Natural killer cell (primary cell): ENCODE measurements around the gene DTNBP1. TPM values are rescaled to one million over a fixed set of nuclear protein-coding genes. Genes with fewer than 3 reads are reported as not detected.
"Not testable (repeated sequence)": the region's sequence is repeated elsewhere in the genome, so short reads cannot be mapped to it uniquely, and the experiment has no call there.

Experiments
- ATAC-seq, 3 donors: fragments of 150-1000 bp in 2 of 3; fragments of 200-7000 bp in 1 of 3; cut with Tn5 transposase; 1 replicate in 1 of 3; 2 replicates in 2 of 3; pipeline ENCODE4 v1.10.0; 2021; ENCODE audit warnings: mild to moderate bottlenecking in 2 of 3, moderate library complexity in 2 of 3
- DNase-seq, 2 donors: peaks; one replicate each; pipeline versions ENCODE4 v3.0.0 to v3.0.0-alpha.2; 2013 to 2021; ENCODE audit warnings: mixed read lengths in 1 of 2
- H3K27ac ChIP-seq: one replicate; pipeline ENCODE4 v1.5.1; 2013; ENCODE audit warnings: mild to moderate bottlenecking, low read length
- H3K27me3 ChIP-seq: one replicate; pipeline ENCODE4 v1.6.1; 2013; ENCODE audit warnings: low read length; ENCODE audit not compliant: control insufficient read depth, insufficient read depth
- H3K36me3 ChIP-seq: one replicate; pipeline ENCODE4 v1.6.1; 2013; ENCODE audit warnings: low read length; ENCODE audit not compliant: control insufficient read depth, insufficient read depth
- H3K4me1 ChIP-seq: one replicate; pipeline ENCODE4 v1.6.1; 2013; ENCODE audit warnings: low read length; ENCODE audit not compliant: control insufficient read depth, insufficient read depth
- H3K4me3 ChIP-seq: one replicate; pipeline ENCODE4 v1.5.1; 2013; ENCODE audit warnings: low read length
- H3K9me3 ChIP-seq: one replicate; pipeline ENCODE4 v1.6.1; 2013; ENCODE audit warnings: low read length; ENCODE audit not compliant: control insufficient read depth, insufficient read depth
- H3K27ac Mint-ChIP-seq, 2 donors: one replicate each; pipeline ENCODE4 v1.8.0; 2022; ENCODE audit warnings: mild to moderate bottlenecking in 2 of 2, mixed read lengths in 2 of 2, moderate library complexity in 1 of 2
- H3K27me3 Mint-ChIP-seq, 2 donors: one replicate each; pipeline ENCODE4 v1.8.0; 2022; ENCODE audit warnings: low read depth in 2 of 2, mixed read lengths in 2 of 2
- H3K36me3 Mint-ChIP-seq: one replicate; pipeline ENCODE4 v1.8.0; 2022; ENCODE audit warnings: mixed read lengths
- H3K4me1 Mint-ChIP-seq, 2 donors: one replicate each; pipeline ENCODE4 v1.8.0; 2022; ENCODE audit warnings: mixed read lengths in 2 of 2
- H3K4me3 Mint-ChIP-seq: one replicate; pipeline ENCODE4 v1.8.0; 2022; ENCODE audit warnings: mild to moderate bottlenecking, moderate library complexity, mixed read lengths
- H3K9me3 Mint-ChIP-seq, 2 donors: one replicate each; pipeline ENCODE4 v1.8.0; 2022; ENCODE audit warnings: mixed read lengths in 2 of 2
- CTCF ChIP-seq: fragments of 200-600 bp; IDR thresholded peaks from one replicate; pipeline ENCODE4 v1.8.0; 2022; ENCODE audit warnings: antibody characterized with exemption
- WGBS: methylation state at CpG from one replicate; pipeline ENCODE4 v1.1.7; 2013; ENCODE audit warnings: missing lambda C conversion rate; ENCODE audit not compliant: insufficient coverage; 5-methylcytosine and 5-hydroxymethylcytosine counted together
- intact Hi-C: fragments of 100-400 bp; cut with micrococcal nuclease; formaldehyde crosslinking; loops from one replicate; pipeline ENCODE4 v1.14.2; 2022
- total RNA-seq, 4 donors: library from RNA; stranded (reverse); fragments of 120-200 nt in 1 of 4; gene quantifications; one replicate each; pipeline versions ENCODE4 v1.2.3 to v1.2.4, GENCODE V29; 2013 to 2022

DTNBP1 gene
- total RNA-seq, 3 donors from 2014 or later (not counting 1 experiment from before 2014, with no cell fraction given), result 31.6 to 42.2 (median 38.4) TPM

- Mint-ChIP-seq H3K27me3 (no peaks in the 10 kb centered on the region), H3K9me3 (no peaks in the 10 kb centered on the region), H3K4me1 (peaks cover 40 to 50% of the 10 kb centered on the region in 2 donors), H3K36me3 (peaks cover 6% of the 10 kb centered on the region), H3K4me3 (no peak overlapping the region), H3K27ac (no peak overlapping the region)
- Histone ChIP-seq H3K4me3 (no peak overlapping the region), H3K27me3 (no peaks in the 10 kb centered on the region), H3K9me3 (no peaks in the 10 kb centered on the region), H3K4me1 (peaks cover 11% of the 10 kb centered on the region), H3K27ac (no peak overlapping the region), H3K36me3 (peaks cover 2% of the 10 kb centered on the region)
- no peak for TF ChIP-seq CTCF
- no peak for DNase-seq
- no peak for ATAC-seq
- 100% methylated on average over 1 of the region's 4 CpGs for WGBS
- intact Hi-C loops, result no loop called here
These were observed 8.6 kb downstream of the DTNBP1 start for GRCh38 chr6:15654250-15654649.

GRCh38 chr6:15653581-15653980 lies 9.2 kb downstream of the DTNBP1 start:
- H3K27me3 ChIP-seq, result no peaks in the 10 kb centered on the region
- H3K27me3 Mint-ChIP-seq, result no peaks in the 10 kb centered on the region
- intact Hi-C loops, result no loop called here
- no peak overlapping the region for H3K4me3 ChIP-seq
- peaks cover 33 to 48% of the 10 kb centered on the region in 2 donors for H3K4me1 Mint-ChIP-seq
- peaks cover 6% of the 10 kb centered on the region for H3K36me3 Mint-ChIP-seq
- H3K4me3 Mint-ChIP-seq, result no peak overlapping the region
- H3K27ac ChIP-seq, result peak overlapping the region; percentile 33
- no peak for DNase-seq
- H3K4me1 ChIP-seq, result peaks cover 5% of the 10 kb centered on the region
- no peaks in the 10 kb centered on the region for H3K9me3 ChIP-seq
- no peak for TF ChIP-seq CTCF
- H3K9me3 Mint-ChIP-seq, result no peaks in the 10 kb centered on the region
- peaks cover 3% of the 10 kb centered on the region for H3K36me3 ChIP-seq
- no peak for ATAC-seq
- H3K27ac Mint-ChIP-seq, result peak overlapping the region; percentile 35 to 61

GRCh38 chr6:15650004-15650559 lies 12.7 kb downstream of the DTNBP1 start:
- peaks cover 18% of the 10 kb centered on the region for H3K36me3 Mint-ChIP-seq
- H3K4me3 ChIP-seq, intact Hi-C loops, H3K27me3 Mint-ChIP-seq, H3K36me3 ChIP-seq, H3K27ac Mint-ChIP-seq, H3K4me1 ChIP-seq, H3K4me3 Mint-ChIP-seq, H3K27ac ChIP-seq, DNase-seq, H3K27me3 ChIP-seq, H3K9me3 Mint-ChIP-seq, H3K9me3 ChIP-seq, ATAC-seq: not testable (repeated sequence)
- H3K4me1 Mint-ChIP-seq, result peaks cover 37 to 57% of the 10 kb centered on the region in 2 donors
- WGBS, result 97% methylated on average over 7 of the region's 7 CpGs

GRCh38 chr6:15644904-15645303 lies 17.9 kb downstream of the DTNBP1 start:
- DNase-seq (no peak), ATAC-seq (no peak)
- Histone ChIP-seq H3K27ac (no peak overlapping the region), H3K4me1 (no peaks in the 10 kb centered on the region), H3K4me3 (no peak overlapping the region), H3K27me3 (no peaks in the 10 kb centered on the region), H3K9me3 (peaks cover 2% of the 10 kb centered on the region), H3K36me3 (peaks cover 12% of the 10 kb centered on the region)
- Mint-ChIP-seq H3K27ac (no peak overlapping the region), H3K36me3 (peaks cover 34% of the 10 kb centered on the region), H3K27me3 (no peaks in the 10 kb centered on the region), H3K9me3 (peaks cover 0 to 4% of the 10 kb centered on the region in 2 donors), H3K4me3 (no peak overlapping the region), H3K4me1 (peaks cover 50 to 80% of the 10 kb centered on the region in 2 donors)
- intact Hi-C loops, result no loop called here
- WGBS, result 100% methylated on average over 1 of the region's 1 CpG
- no peak for TF ChIP-seq CTCF
